GM12878 (cell line): Measurements from ENCODE around the gene FGD4. TPM values are rescaled to one million over a fixed set of nuclear protein-coding genes. Genes with fewer than 3 reads are reported as not detected.

ENCODE experiments used
- ATAC-seq: fragments of 200-7000 bp; cut with Tn5 transposase; 3 replicates; pipeline ENCODE4 v1.9.1; 2020; ENCODE audit warnings: mild to moderate bottlenecking, moderate library complexity
- BruUV-seq: library from RNA; stranded (reverse); fragments of 400-500 nt; replicated peaks from 2 replicates; lab custom pipeline; 2021; lab: Mats Ljungman, UMichigan
- CTCF ChIA-PET: fragments of 300-600 bp; sonication (Branson Sonifier 250); formaldehyde crosslinking; extraction: SDS; loops from one replicate; lab custom pipeline; 2021; ENCODE audit warnings: inconsistent platforms; lab: Yijun Ruan, JAX
- POLR2A ChIA-PET: fragments of 350-600 bp; formaldehyde crosslinking; extraction: SDS; loops from one replicate; lab custom pipeline; 2021; ENCODE audit warnings: inconsistent platforms; lab: Charles Lee
- RAD21 ChIA-PET: fragments of 300-600 bp; sonication (Branson Sonifier 250); formaldehyde crosslinking; loops from one replicate; lab custom pipeline; 2023; ENCODE audit warnings: antibody characterized with exemption; ENCODE audit not compliant: unreplicated experiment; lab: Charles Lee
- SMC1A ChIA-PET: fragments of 300-600 bp; sonication (Branson Sonifier 250); formaldehyde crosslinking; loops from one replicate; lab custom pipeline; 2023; ENCODE audit not compliant: unreplicated experiment, uncharacterized antibody; lab: Charles Lee
- DNase-seq: peaks from one replicate; pipeline ENCODE4 v3.0.0-alpha.2; 2011; ENCODE audit warnings: low read depth, low spot score
- FAIRE-seq: peaks from 3 replicates; lab custom pipeline; 2011; peaks lifted over from hg19 to GRCh38; lab: Jason Lieb, UNC
- H2AFZ ChIP-seq: 2 replicates; pipeline ENCODE4 v1.6.0; 2011; ENCODE audit warnings: low read depth, low read length, control low read depth; ENCODE audit not compliant: control insufficient read depth
- H3K27ac ChIP-seq: 2 replicates; pipeline ENCODE4 v1.5.1; 2011; ENCODE audit warnings: control low read depth; ENCODE audit not compliant: control insufficient read depth, insufficient read depth
- H3K27me3 ChIP-seq, 2 experiments: replicated peaks in 1 of 2; 2 replicates each; pipeline versions ENCODE4 v1.6.0 to v1.6.1; 2011; ENCODE audit warnings: low read length in 1 of 2; ENCODE audit not compliant: control insufficient read depth in 2 of 2, insufficient read depth in 2 of 2
- H3K36me3 ChIP-seq, 2 experiments: 2 replicates each; pipeline ENCODE4 v1.5.1; 2011; ENCODE audit warnings: low read length in 1 of 2; ENCODE audit not compliant: control insufficient read depth in 2 of 2, insufficient read depth in 2 of 2
- H3K4me1 ChIP-seq: 2 replicates; pipeline ENCODE4 v1.6.1; 2011; ENCODE audit warnings: mild to moderate bottlenecking, low read length, moderate library complexity, mixed read lengths; ENCODE audit not compliant: control insufficient read depth, insufficient read depth
- H3K4me2 ChIP-seq: 2 replicates; pipeline ENCODE4 v1.6.0; 2011; ENCODE audit warnings: control low read depth; ENCODE audit not compliant: control insufficient read depth, insufficient read depth
- H3K4me3 ChIP-seq: fragments of 200-600 bp; sonication (generic); 2 replicates; pipeline ENCODE4 v1.5.1; 2016
- H3K79me2 ChIP-seq: 2 replicates; pipeline ENCODE4 v1.6.0; 2011; ENCODE audit warnings: low read length; ENCODE audit not compliant: control insufficient read depth, insufficient read depth
- H3K9ac ChIP-seq: 2 replicates; pipeline ENCODE4 v1.8.0; 2011; ENCODE audit warnings: low read length, control low read depth, mixed read lengths; ENCODE audit not compliant: control insufficient read depth, insufficient read depth
- H3K9me3 ChIP-seq: replicated peaks from 3 replicates; pipeline ENCODE4 v1.5.1; 2011; ENCODE audit warnings: mild to moderate bottlenecking, low read length; ENCODE audit not compliant: control insufficient read depth, insufficient read depth
- H4K20me1 ChIP-seq: 2 replicates; pipeline ENCODE4 v1.6.0; 2011; ENCODE audit not compliant: control insufficient read depth, insufficient read depth
- EED ChIP-seq: sonication (generic); IDR thresholded peaks from 2 replicates; pipeline ENCODE4 v1.6.1; 2016; ENCODE audit warnings: antibody characterized with exemption, low read depth
- HDGF ChIP-seq: fragments of 450-650 bp; IDR thresholded peaks from 2 replicates; pipeline ENCODE4 v1.6.1; 2016; ENCODE audit warnings: antibody characterized with exemption
- MLLT1 ChIP-seq: fragments of 450-650 bp; IDR thresholded peaks from 2 replicates; pipeline ENCODE4 v1.6.1; 2016; ENCODE audit warnings: mild to moderate bottlenecking
- MTA2 ChIP-seq: fragments of 450-650 bp; IDR thresholded peaks from 2 replicates; pipeline ENCODE4 v1.6.1; 2016; ENCODE audit warnings: low read depth, mild to moderate bottlenecking, moderate library complexity
- NFXL1 ChIP-seq: fragments of 450-650 bp; IDR thresholded peaks from 2 replicates; pipeline ENCODE4 v1.6.1; 2017; ENCODE audit warnings: antibody characterized with exemption, mild to moderate bottlenecking, borderline replicate concordance
- POU2F2 ChIP-seq: IDR thresholded peaks from 3 replicates; pipeline ENCODE4 v1.6.1; 2011; ENCODE audit warnings: low read depth, mild to moderate bottlenecking, low read length, borderline replicate concordance
- RAD51 ChIP-seq: fragments of 450-650 bp; IDR thresholded peaks from 2 replicates; pipeline ENCODE4 v1.6.1; 2016; ENCODE audit warnings: moderate library complexity, mild to moderate bottlenecking, inconsistent platforms
- RBBP5 ChIP-seq: fragments of 200-600 bp; sonication (generic); conservative IDR thresholded peaks from 2 replicates; pipeline ENCODE4 v1.6.1; 2016
- RCOR1 ChIP-seq: conservative IDR thresholded peaks from 2 replicates; pipeline ENCODE4 v1.6.1; 2012; ENCODE audit warnings: low read depth, low read length, improper control_type of control experiment
- SMARCA5 ChIP-seq: fragments of 450-650 bp; IDR thresholded peaks from 2 replicates; pipeline ENCODE4 v1.6.1; 2017; ENCODE audit warnings: mild to moderate bottlenecking
- STAT3 ChIP-seq: IDR thresholded peaks from 2 replicates; pipeline ENCODE4 v1.6.1; 2011; ENCODE audit warnings: low read depth, low read length, improper control_type of control experiment
- ZNF622 ChIP-seq: fragments of 450-650 bp; IDR thresholded peaks from 2 replicates; pipeline ENCODE4 v1.6.1; 2017; ENCODE audit warnings: mild to moderate bottlenecking, inconsistent platforms
- ZSCAN29 ChIP-seq: fragments of 450-650 bp; IDR thresholded peaks from 2 replicates; pipeline ENCODE4 v1.6.1; 2017; ENCODE audit warnings: mild to moderate bottlenecking, moderate library complexity
- WGBS: methylation state at CpG from one replicate; pipeline ENCODE4 v1.1.6; 2016; ENCODE audit warnings: low lambda C conversion rate; ENCODE audit not compliant: insufficient replicate concordance, insufficient coverage; ENCODE audit errors: missing lambda C conversion rate; 5-methylcytosine and 5-hydroxymethylcytosine counted together
- in situ Hi-C: fragments of 300-500 bp; cut with MboI; formaldehyde crosslinking; loops from 9 replicates; pipeline ENCODE4 v1.14.3; 2018; ENCODE audit warnings: mixed read lengths
- intact Hi-C: fragments of 100-400 bp; cut with micrococcal nuclease; formaldehyde crosslinking; loops from one replicate; pipeline ENCODE4 v1.14.2; 2022; ENCODE audit not compliant: unreplicated experiment
- polyA plus RNA-seq, 11 experiments: library from polyadenylated mRNA; depleted of rRNA in 4 of 11; unstranded in 6 of 11; stranded (reverse) in 5 of 11; fragments of >200 nt; fragmentation: Nextera tagmentation in 4 of 11; fragmentation: Illumina TruSeq in 1 of 11; extraction: Ambion mirVana in 4 of 11; extraction: Trizol in 1 of 11; gene quantifications; 1 replicate in 1 of 11; 2 replicates in 10 of 11; pipeline versions ENCODE4 v1.2.1 to v1.2.3, GENCODE V29; 2011 to 2016; ENCODE audit warnings: inconsistent platforms in 2 of 11, missing spikeins in 2 of 11, low read depth in 1 of 11
- total RNA-seq, 4 experiments: library from RNA; depleted of rRNA in 3 of 4; stranded (reverse); fragments of >200 nt in 3 of 4; fragmentation: Illumina TruSeq in 1 of 4; extraction: Trizol in 1 of 4; gene quantifications; 2 replicates each; pipeline versions ENCODE4 v1.2.1 to v1.2.3, GENCODE V29; 2013 to 2021
- TF ChIP-seq, protein P1 (sequence below): IDR thresholded peaks from 2 replicates; pipeline ENCODE4 v1.6.1; 2012; ENCODE audit warnings: low read depth, low read length, improper control_type of control experiment

The FGD4 gene
- total and polyA plus RNA-seq, 10 of the 15 experiments (the other 5 are each of a cell fraction or from before 2014, with no cell fraction given) = 0.01 to 0.18 (median 0.08) TPM; not detected in 3

DNA sequence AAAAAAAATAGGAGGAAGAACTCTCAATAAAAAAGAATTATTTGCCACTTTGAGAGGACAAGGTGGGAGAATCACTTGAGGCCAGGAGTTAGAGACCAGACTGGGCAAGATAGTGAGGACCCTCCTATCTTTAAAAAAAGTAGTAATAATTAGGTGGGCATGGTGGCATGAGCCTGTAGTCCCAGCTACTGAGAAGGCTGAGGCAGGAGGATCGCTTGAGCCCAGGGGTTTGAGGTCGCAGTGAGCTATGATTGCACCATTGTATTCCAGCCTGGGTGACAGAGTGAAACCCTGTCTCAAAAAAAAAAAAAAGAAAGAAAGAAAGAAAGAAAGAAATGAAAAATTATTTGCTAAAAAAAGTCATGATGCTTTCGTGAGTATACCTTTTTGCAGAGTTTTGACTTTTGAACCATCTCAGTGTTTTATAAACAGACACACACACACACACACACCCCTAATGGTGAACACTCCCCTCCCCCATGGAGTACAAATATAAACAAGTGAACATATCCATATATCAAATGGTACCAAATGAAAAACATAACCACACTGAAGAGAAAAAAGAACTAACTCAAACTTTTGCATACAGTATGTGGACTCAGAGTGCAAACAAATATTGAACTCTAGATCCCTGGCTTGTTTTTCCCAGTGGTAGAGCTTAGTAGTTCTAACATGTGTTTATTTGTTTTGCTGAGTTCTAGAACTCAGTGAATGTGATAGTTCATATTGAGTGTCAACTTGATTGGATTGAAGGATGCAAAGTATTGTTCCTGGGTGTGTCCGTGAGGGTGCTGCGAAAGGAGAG is 252.0 kb downstream of the FGD4 start:
- SMC1A ChIA-PET = interaction anchor here (0.7 kb wide), 1 partner anchor 57 kb away, joined by 3 read pairs; no protein-coding TSS in a partner anchor
- no peaks in the 10 kb centered on the region for H3K27me3 ChIP-seq
- in situ Hi-C loops = no loop called here
- H3K4me3 ChIP-seq = no peak overlapping the region
- H3K79me2 ChIP-seq = no peaks in the 10 kb centered on the region
- DNase-seq (no peak), FAIRE-seq (no peak), ATAC-seq (no peak)
- POLR2A ChIA-PET = no interaction called here
- H3K27ac ChIP-seq = no peak overlapping the region
- 57% methylated on average over 5 of the region's 5 CpGs for WGBS
- CTCF ChIA-PET = no interaction called here
- no peaks in the 10 kb centered on the region for H4K20me1 ChIP-seq
- TF ChIP-seq RAD51 (no peak), RCOR1 (no peak), ZSCAN29 (no peak), HDGF (no peak), ZNF622 (no peak), POU2F2 (no peak)
- TF ChIP-seq, protein P1, sequence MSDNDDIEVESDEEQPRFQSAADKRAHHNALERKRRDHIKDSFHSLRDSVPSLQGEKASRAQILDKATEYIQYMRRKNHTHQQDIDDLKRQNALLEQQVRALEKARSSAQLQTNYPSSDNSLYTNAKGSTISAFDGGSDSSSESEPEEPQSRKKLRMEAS = no peak
- H3K36me3 ChIP-seq = no peaks in the 10 kb centered on the region
- H3K9ac ChIP-seq = no peak overlapping the region
- RAD21 ChIA-PET = no interaction called here
- no peaks in the 10 kb centered on the region for H3K9me3 ChIP-seq
- no peaks in the 10 kb centered on the region for H3K4me1 ChIP-seq
- intact Hi-C loops = no loop called here
- no TSS peak for BruUV-seq
- H2AFZ ChIP-seq = no peak overlapping the region
- H3K4me2 ChIP-seq = no peak overlapping the region

- H3K79me2 ChIP-seq = no peaks in the 10 kb centered on the region
- H3K9ac ChIP-seq = no peak overlapping the region
- H2AFZ ChIP-seq = no peak overlapping the region
- H3K4me1 ChIP-seq = no peaks in the 10 kb centered on the region
- no peaks in the 10 kb centered on the region for H3K27me3 ChIP-seq
- no peaks in the 10 kb centered on the region for H4K20me1 ChIP-seq
- no peak for ATAC-seq
- FAIRE-seq = no peak
- SMC1A ChIA-PET = interaction anchor here (0.7 to 0.9 kb wide), 2 partner anchors 119 to 196 kb away, joined by 3 read pairs; no protein-coding TSS in a partner anchor
- H3K36me3 ChIP-seq = no peaks in the 10 kb centered on the region
- BruUV-seq = no TSS peak
- H3K4me3 ChIP-seq = no peak overlapping the region
- no peak overlapping the region for H3K4me2 ChIP-seq
- in situ Hi-C loops (no loop called here), intact Hi-C loops (no loop called here)
- RAD21 ChIA-PET = no interaction called here
- H3K27ac ChIP-seq = no peak overlapping the region
- no peak for DNase-seq
- CTCF ChIA-PET = no interaction called here
- POLR2A ChIA-PET = no interaction called here
- 82% methylated on average over 4 of the region's 4 CpGs for WGBS
- H3K9me3 ChIP-seq = no peaks in the 10 kb centered on the region
- TF ChIP-seq HDGF (no peak), NFXL1 (no peak), EED (no peak), MTA2 (no peak), MLLT1 (no peak), SMARCA5 (no peak), RBBP5 (no peak), STAT3 (no peak)
Measured at GRCh38 chr12:32651956-32652210, 252.5 kb downstream of the FGD4 start.
